PC-9 (cell line): Measurements from ENCODE around the gene GDF10.

Experiments
- EZH2 ChIP-seq: fragments of 200-600 bp; sonication (generic); IDR thresholded peaks from 2 replicates; pipeline ENCODE4 v1.8.0; 2017; ENCODE audit warnings: antibody characterized with exemption, low read depth
- TF ChIP-seq, protein P1 (sequence below): fragments of 200-600 bp; sonication (generic); conservative IDR thresholded peaks from 2 replicates; pipeline ENCODE4 v1.6.1; 2017; ENCODE audit warnings: mixed run types, antibody characterized with exemption, mild to moderate bottlenecking, moderate library complexity

DNA sequence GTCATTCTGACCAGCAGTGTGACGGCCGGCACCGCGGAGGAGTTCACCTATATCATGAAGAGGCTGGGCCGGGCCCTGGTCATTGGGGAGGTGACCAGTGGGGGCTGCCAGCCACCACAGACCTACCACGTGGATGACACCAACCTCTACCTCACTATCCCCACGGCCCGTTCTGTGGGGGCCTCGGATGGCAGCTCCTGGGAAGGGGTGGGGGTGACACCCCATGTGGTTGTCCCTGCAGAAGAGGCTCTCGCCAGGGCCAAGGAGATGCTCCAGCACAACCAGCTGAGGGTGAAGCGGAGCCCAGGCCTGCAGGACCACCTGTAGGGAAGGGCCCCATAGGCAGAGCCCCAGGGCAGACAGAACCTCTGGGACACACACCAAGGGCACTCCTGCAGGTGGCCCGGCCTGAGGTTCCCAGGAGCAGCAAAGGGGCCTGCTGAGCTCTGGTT, 57.2 kb downstream of the GDF10 start:
- TF ChIP-seq EZH2: no peak
- TF ChIP-seq, protein P1, sequence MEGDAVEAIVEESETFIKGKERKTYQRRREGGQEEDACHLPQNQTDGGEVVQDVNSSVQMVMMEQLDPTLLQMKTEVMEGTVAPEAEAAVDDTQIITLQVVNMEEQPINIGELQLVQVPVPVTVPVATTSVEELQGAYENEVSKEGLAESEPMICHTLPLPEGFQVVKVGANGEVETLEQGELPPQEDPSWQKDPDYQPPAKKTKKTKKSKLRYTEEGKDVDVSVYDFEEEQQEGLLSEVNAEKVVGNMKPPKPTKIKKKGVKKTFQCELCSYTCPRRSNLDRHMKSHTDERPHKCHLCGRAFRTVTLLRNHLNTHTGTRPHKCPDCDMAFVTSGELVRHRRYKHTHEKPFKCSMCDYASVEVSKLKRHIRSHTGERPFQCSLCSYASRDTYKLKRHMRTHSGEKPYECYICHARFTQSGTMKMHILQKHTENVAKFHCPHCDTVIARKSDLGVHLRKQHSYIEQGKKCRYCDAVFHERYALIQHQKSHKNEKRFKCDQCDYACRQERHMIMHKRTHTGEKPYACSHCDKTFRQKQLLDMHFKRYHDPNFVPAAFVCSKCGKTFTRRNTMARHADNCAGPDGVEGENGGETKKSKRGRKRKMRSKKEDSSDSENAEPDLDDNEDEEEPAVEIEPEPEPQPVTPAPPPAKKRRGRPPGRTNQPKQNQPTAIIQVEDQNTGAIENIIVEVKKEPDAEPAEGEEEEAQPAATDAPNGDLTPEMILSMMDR: no peak
